ENCODE measurements around the gene PDCD1LG2. TPM values are rescaled to one million over a fixed set of nuclear protein-coding genes. Genes with fewer than 3 reads are reported as not detected.

The PDCD1LG2 gene
- total RNA-seq, 1 donor from 2014 or later, result 2.5 TPM

- intact Hi-C loops (cut with micrococcal nuclease), result no loop called here
Observed at GRCh38 chr9:5563417-5563815, 53.1 kb downstream of the PDCD1LG2 start.

- intact Hi-C loops (cut with micrococcal nuclease), result no loop called here
Observed at GRCh38 chr9:5563886-5564285, 53.6 kb downstream of the PDCD1LG2 start.

DNA sequence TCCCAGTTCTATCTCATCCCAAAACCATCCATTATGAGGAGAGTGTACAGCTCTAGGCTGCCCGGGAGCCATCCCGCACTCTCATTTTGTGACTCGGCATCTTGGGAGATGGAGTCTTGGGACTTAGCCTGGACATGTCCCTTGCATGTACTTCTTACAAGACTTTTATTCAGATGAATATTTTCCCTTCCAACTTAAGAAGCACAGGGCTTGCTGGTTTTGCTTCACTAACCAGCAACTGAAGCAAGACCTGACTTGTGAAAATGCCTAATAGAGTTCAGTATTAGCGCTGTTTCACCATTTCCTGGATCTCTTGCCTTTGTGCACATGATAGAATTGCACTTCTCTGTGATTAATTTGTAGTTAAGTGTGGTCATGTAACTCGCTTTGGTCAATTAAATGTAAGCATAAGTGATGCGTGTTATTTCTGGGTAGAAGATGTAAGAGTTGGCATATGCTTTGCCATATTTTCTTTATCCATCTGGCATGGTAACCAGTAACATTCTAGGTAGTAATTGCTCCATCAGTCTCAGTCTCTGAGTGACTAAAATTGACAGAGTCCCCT, 55.8 kb downstream of the PDCD1LG2 start:
- intact Hi-C loops (cut with micrococcal nuclease), result no loop called here

- intact Hi-C loops (cut with micrococcal nuclease), result no loop called here
Observed at GRCh38 chr9:5568868-5569267, 58.5 kb downstream of the PDCD1LG2 start.

GRCh38 chr9:5569409-5569808, 59.1 kb downstream of the PDCD1LG2 start:
- intact Hi-C loops (cut with micrococcal nuclease), result no loop called here

- intact Hi-C loops (cut with micrococcal nuclease), result no loop called here
Observed at GRCh38 chr9:5569891-5570290, 59.6 kb downstream of the PDCD1LG2 start.

DNA sequence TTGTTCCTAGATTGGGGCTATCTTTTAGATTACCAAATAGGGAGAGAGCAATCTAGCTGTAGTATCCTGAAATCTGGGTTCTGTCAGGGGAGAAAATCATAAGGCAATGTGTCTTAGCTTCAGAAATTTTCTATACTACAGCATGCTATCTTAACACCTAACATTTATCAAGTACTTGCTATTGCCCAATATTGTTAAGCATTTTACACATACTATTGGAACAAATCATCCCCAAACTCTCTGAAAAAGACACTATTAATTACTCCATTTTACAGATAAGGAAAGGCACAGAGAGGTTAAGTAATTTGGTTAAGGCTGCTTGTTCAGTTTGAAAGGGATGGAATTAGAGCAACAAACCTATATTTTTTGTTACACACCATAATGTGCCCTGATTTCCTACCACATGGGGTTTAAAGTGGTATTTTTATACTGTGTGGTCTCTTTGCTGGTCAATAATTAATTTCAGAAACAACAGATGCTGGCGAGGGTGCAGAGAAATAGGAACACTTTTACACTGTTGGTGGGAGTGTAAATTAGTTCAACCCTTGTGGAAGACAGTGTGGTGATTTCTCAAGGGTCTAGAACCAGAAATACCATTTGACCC, 61.4 kb downstream of the PDCD1LG2 start:
- intact Hi-C loops (cut with micrococcal nuclease), result no loop called here

DNA sequence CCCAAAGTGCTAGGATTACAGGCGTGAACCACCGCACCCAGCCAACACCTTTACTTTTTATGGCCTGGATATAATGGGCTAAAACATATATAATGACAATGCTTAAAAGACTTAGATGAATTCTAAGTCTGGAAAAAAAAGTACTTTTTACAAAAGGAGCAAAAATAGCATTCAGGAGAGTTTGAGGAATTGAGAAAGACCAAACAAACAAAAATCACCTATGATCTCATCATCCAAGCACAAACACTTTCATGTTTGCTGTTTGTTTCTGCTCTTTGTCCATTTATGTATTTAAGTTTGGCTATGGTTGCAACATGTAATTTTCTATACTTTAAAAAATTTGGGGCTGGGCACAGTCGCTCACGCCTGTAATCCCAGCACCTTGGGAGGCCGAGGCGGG, 63.8 kb downstream of the PDCD1LG2 start:
- intact Hi-C loops (cut with micrococcal nuclease), result no loop called here

DNA sequence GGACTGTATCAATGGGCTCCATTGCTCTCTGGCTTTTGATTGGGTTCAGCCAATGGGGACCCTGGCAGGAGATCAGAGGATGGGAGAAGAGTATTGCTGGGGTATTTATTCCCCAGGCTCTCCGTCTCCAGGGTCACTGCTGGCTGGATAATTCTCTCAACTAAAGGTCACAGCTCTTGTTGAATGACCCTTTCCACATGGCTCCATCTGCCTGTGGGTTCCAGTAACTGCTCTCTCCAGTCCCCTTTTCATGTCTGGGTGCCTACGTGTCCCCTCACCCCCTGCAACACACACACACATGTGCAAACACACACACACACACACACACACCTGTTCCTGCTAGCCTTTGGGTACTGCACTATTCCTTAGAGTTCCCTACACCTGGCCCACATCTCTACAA, 64.7 kb downstream of the PDCD1LG2 start:
- intact Hi-C loops (cut with micrococcal nuclease), result no loop called here

GRCh38 chr9:5577225-5577624, 66.9 kb downstream of the PDCD1LG2 start:
- intact Hi-C loops (cut with micrococcal nuclease), result no loop called here

DNA sequence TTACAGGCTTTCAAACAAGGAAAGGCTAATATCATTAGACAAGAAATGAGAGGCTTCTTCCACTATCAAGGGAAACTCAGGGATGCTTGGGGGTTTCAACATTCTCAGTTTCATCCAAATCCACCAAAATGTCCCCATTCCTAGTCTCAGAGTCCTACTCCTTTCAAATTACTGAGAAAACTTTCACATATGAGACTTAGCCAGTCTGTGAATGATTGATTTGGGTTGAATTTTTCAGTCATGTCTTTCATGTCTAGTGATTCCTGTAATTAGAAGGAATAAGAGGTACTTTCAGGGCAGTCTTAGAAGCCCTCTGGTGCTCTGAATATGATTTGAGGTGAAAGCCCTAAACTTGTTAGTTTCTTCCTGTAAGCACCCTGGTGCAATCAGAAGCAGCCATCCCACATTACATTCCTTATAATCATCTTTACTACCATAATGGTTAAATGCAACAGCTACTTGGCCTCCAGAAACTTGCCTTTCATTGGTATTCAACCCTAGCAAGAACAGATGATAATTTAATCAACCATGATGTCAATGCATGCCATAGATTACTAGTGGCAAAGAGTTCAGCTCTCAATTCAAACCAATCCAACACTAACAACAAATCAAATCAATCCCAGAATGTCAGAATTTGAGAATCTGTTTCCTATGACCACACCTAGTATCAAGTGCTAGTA, 67.8 kb downstream of the PDCD1LG2 start:
- intact Hi-C loops (cut with micrococcal nuclease), result no loop called here

DNA sequence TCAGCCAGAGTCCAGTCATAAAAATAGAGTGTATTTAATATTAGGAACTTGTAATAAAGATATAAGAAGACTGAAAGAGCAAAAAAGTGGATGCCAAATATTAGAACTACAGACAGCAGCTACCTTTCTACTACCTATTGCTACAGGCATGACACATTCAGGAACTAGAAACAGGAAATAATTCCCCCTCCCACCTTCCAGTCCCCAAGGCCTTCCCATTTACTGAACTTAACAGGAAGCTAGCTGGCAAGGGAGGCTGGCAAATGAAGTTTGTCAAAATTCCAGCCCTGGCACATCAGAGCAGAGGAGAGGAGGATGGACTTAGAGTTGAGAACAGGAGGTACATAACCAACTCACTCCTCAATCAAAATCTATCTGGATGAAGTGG, 68.4 kb downstream of the PDCD1LG2 start:
- intact Hi-C loops (cut with micrococcal nuclease), result no loop called here

DNA sequence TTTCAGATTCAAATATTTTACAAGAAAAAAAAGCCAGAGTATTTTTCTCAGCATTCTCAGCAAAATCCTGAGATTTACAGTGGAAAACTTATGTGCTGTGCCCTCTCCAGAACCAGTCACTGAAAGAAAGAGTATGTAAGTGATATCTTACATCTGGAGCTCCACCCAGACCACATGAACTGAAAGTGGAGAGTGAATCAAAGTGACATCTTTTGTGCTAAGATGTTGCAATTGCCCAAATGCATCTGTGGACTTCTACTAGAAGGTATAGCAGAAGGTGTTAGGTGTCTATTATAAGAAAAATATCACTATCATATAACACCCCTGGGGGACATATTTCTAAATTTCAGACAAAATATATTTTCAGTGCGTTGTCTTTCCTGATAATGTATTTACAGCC, 69.5 kb downstream of the PDCD1LG2 start:
- intact Hi-C loops (cut with micrococcal nuclease), result no loop called here

DNA sequence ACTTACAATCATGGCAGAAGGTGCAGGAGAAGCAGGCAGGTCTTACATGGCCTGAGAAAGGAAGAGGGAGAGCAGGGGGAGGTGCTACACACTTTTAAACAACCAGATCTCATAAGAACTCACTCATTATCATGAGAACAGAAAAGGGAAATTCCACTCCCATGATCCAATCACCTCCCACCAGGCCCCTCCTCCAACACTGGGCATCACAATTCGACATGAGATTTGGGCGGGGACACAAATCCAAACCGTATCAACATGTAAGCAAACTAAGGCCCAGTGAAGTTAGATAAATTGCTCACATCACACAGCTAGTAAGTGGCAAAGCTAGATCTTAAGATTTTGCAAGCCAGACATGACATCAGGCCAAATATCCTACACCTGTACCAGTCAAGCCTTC, 70.3 kb downstream of the PDCD1LG2 start:
- intact Hi-C loops (cut with micrococcal nuclease), result no loop called here

- intact Hi-C loops (cut with micrococcal nuclease), result loop anchor here (2.0 kb wide), 1 partner anchor 23 kb away; no protein-coding TSS in a partner anchor
Observed at GRCh38 chr9:5581706-5582105, 71.4 kb downstream of the PDCD1LG2 start.

- intact Hi-C loops (cut with micrococcal nuclease), result loop anchor here (2.0 kb wide), 1 partner anchor 24 kb away; no protein-coding TSS in a partner anchor
Observed at GRCh38 chr9:5582835-5583195, 72.5 kb downstream of the PDCD1LG2 start.

DNA sequence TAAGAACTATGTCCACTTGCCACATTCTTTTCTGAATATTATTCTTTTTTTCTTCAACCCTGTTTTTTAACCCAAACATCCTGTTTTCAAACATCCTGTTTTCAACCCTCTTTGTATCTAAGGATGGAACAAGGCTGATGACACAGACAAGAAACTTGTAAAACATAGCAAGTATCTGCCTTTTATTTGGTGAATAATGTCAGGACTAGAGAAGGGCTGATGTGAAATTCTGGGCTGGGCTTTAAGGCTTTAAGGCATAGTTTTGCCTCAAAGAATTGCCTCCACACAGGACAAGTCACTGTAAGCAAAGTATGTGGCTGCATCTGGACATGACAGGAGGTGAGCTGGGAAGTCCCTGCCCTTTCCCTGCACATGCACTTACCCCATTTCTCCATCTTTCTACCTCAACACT, 76.1 kb downstream of the PDCD1LG2 start:
- intact Hi-C loops (cut with micrococcal nuclease), result loop anchor here (1.0 kb wide), 1 partner anchor 136 kb away; the partner anchor contains the start of gene CD274

GRCh38 chr9:5587024-5587423, 76.7 kb downstream of the PDCD1LG2 start:
- intact Hi-C loops (cut with micrococcal nuclease), result no loop called here

DNA sequence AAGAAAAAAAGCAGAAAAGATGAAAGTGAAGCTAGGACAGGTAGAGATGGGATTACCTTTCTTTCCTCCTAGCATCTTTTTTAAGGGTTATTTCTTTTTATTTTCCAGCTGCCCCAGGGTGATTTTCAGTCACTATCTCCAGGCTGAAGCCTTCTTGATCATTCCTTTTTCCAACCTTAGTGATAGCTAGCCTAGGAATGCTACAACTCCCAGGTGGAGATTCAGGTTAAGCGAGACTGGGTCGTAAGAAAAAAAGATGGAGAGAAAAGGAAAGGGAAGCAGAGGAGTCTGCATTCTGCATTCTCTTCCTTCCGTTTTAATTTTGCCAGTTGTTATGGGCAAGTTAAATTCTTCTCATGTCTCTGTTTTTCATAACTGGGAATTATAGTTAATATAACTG, 81.9 kb downstream of the PDCD1LG2 start:
- intact Hi-C loops (cut with micrococcal nuclease), result loop anchor here (5.0 to 10.0 kb wide), 2 partner anchors 607 to 835 kb away; partner anchors contain the start of gene JAK2

- intact Hi-C loops (cut with micrococcal nuclease), result loop anchor here (5.0 to 10.0 kb wide), 2 partner anchors 608 to 836 kb away; partner anchors contain the start of gene JAK2
Observed at GRCh38 chr9:5592904-5593303, 82.6 kb downstream of the PDCD1LG2 start.

GRCh38 chr9:5593904-5594303, 83.6 kb downstream of the PDCD1LG2 start:
- intact Hi-C loops (cut with micrococcal nuclease), result loop anchor here (5.0 to 10.0 kb wide), 2 partner anchors 609 to 837 kb away; partner anchors contain the start of gene JAK2

DNA sequence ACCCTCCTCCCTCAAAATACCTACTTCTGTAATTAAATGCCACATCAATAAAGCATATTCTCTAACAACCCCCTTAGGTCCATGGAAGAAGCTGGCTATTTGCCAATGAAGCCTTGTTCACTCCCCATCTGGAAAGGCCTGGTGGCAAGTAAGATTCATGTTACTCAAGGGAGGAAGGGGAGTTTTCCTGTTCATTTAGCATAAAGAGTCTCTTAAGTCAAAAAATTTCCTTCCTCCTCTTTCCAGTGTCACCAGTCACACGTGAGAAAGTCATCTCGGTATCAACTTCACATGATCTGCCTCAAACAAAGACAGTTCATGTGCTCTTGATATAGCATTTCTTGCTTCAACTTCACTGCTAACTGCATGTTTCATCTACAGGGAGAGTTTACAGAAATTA, 85.8 kb downstream of the PDCD1LG2 start:
- intact Hi-C loops (cut with micrococcal nuclease), result loop anchor here (10.0 kb wide), 1 partner anchor 611 kb away; the partner anchor contains the start of gene JAK2

Measured in T-helper 2 cell treated with Interferon-gamma antibody and Interleukin-4, amounts not matched to agents 100 ng/mL and 5 ng/mL, for 36 hours (primary cell).